Thoracic aorta endothelial cell (primary cell): Measurements from ENCODE around the gene MCOLN3. TPM values are rescaled to one million over a fixed set of nuclear protein-coding genes. Genes with fewer than 3 reads are reported as not detected.

ENCODE experiments used
- total RNA-seq: library from RNA; depleted of rRNA; stranded (reverse); fragments of >200 nt; gene quantifications from 2 replicates; pipeline ENCODE4 v1.2.3, GENCODE V29; 2012

MCOLN3 gene, protein sequence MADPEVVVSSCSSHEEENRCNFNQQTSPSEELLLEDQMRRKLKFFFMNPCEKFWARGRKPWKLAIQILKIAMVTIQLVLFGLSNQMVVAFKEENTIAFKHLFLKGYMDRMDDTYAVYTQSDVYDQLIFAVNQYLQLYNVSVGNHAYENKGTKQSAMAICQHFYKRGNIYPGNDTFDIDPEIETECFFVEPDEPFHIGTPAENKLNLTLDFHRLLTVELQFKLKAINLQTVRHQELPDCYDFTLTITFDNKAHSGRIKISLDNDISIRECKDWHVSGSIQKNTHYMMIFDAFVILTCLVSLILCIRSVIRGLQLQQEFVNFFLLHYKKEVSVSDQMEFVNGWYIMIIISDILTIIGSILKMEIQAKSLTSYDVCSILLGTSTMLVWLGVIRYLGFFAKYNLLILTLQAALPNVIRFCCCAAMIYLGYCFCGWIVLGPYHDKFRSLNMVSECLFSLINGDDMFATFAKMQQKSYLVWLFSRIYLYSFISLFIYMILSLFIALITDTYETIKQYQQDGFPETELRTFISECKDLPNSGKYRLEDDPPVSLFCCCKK
- total RNA-seq: not detected in 2 replicates

DNA sequence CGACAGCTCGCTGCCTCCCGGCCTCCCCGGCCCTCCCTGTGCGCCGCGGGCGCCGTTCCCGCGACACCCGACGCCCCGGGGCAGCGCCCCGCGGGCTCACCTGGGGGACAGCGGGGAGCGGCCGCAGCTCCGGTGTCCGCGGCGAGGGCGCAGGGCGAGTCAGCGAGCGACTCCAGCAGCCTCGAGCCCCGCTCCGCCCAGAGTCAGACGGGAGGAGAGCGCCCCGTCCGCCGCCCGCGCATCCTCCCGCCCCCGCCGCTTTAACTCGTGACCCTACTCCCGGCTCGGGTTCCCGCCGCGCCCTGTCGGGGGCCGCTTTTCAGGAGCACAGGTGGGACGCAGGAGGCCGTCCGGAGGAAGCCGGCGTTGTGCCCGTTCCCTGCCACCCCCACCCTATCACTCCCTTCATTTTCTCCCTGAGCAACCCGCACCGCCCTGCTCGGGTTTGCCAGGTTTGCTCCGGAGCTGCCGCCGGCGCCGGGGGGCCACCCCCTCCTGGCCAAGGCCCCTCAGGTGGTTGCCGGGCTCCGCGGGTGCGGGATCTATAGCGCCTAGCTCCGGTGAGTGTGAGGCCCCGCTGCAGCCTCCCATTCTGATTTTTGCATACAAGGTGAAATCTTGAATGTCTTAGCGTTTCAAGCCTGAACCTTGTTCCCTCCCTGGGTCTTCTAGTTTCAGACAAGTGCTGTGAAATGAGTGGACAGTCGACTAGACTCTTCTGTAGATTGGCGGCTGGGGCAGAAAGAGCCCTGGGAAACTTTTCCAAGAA, at the start of gene MCOLN3:
Gene MCOLN3, minus strand, starts transcription at position 205 of the 769 bp plus-strand sequence. CDS start 3,140 bp downstream, outside the sequence.

DNA sequence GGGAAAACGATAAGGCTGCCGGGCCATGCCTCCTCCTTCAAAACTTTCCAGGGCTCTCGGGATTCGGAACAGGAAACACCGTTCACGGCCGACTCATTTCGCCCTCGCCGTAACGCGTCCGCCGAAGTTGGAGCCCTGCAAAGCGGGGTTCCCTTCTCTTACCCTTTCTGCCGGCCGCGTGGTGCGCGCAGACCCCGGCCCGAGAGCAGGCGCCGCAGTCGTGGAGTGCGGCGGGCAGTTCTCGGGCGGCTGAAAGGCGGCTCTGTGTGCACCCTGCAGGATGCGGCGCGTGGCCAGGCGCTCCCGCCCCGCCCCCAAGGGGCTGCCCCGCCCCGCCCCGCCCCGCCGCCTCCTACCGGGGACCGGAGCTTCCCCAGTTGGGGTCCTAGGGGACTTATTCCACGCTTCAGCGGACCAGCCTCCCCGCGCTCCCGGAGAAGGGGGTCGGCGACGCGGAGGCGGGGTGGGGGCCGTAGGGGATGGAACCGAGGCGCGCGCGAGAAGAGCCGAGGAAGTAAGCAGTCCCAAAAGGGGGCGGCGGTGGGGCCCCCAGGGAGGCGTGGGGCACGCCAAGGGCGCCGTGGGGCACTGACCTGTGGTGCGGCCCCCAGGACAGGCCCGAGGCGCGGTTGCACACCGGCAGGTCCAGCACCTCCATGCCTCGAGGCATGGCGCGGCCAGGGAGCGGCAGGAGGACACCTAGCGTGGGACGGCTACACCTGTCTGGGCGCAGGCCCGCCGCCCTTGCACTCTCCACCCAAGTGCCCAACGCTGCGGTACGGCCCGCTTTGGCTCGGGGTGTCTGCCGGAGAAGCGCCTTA, 51.2 kb downstream of the MCOLN3 start, which contains the start of gene MCOLN2:
Gene MCOLN2, minus strand, starts transcription at position 268 of the 821 bp plus-strand sequence. Its CDS starts 241 bp downstream, at position 27.

Other genes starting within 250 kb of the MCOLN3 start
- gene LPAR3, start 155.3 kb downstream of the MCOLN3 start, total RNA-seq: 0.07 TPM in 1 of 2 replicates, not detected in the other
- gene MCOLN2, start 51.4 kb downstream of the MCOLN3 start, total RNA-seq: 0.27 and 0.36 TPM in 2 replicates
- 6.6 and 7.2 TPM in 2 replicates for gene SYDE2, start 152.5 kb upstream of the MCOLN3 start, total RNA-seq
- 18.3 and 21.4 TPM in 2 replicates for gene C1orf52, start 211.2 kb upstream of the MCOLN3 start, total RNA-seq
- gene BCL10, start 228.1 kb upstream of the MCOLN3 start, total RNA-seq: 128 and 145 TPM in 2 replicates